GM12874 (cell line): ENCODE data around the gene TFDP3.

Experiments used
- CTCF ChIP-seq: IDR thresholded peaks from 2 replicates; pipeline ENCODE4 v1.5.1; 2011; ENCODE audit warnings: low read depth, mild to moderate bottlenecking, control low read depth, low read length, moderate library complexity; ENCODE audit not compliant: insufficient read depth

TFDP3 gene

GRCh38 chrX:133188631-133189030, 29.5 kb downstream of the TFDP3 start:
- no peak for TF ChIP-seq CTCF

- TF ChIP-seq CTCF: no peak
Observed at GRCh38 chrX:133185938-133186337, 32.2 kb downstream of the TFDP3 start.

GRCh38 chrX:133185119-133185518, 33.0 kb downstream of the TFDP3 start:
- TF ChIP-seq CTCF: no peak

- no peak for TF ChIP-seq CTCF
Observed at GRCh38 chrX:133183806-133184205, 34.3 kb downstream of the TFDP3 start.

- no peak for TF ChIP-seq CTCF
Observed at GRCh38 chrX:133179500-133179899, 38.7 kb downstream of the TFDP3 start.

- TF ChIP-seq CTCF: no peak
Observed at GRCh38 chrX:133177202-133177601, 41.0 kb downstream of the TFDP3 start.

- TF ChIP-seq CTCF: no peak
Observed at GRCh38 chrX:133175605-133176004, 42.5 kb downstream of the TFDP3 start.

GRCh38 chrX:133175162-133175561, 43.0 kb downstream of the TFDP3 start:
- no peak for TF ChIP-seq CTCF
